ENCODE measurements around the gene EPHB1.
"Not testable (repeated sequence)": the region's sequence is repeated elsewhere in the genome, so short reads cannot be mapped to it uniquely, and the experiment has no call there.

Gene EPHB1

GRCh38 chr3:135057996-135058395 lies 262.9 kb downstream of the EPHB1 start:
- DNase-seq, result no peak

GRCh38 chr3:135059580-135059979 lies 264.5 kb downstream of the EPHB1 start:
- DNase-seq, result no peak

- not testable (repeated sequence) for DNase-seq
Measured at GRCh38 chr3:135066844-135067727, 272.0 kb downstream of the EPHB1 start.

- no peak for DNase-seq
Measured at GRCh38 chr3:135068011-135068410, 273.0 kb downstream of the EPHB1 start.

- DNase-seq, result no peak
Measured at GRCh38 chr3:135069406-135069805, 274.3 kb downstream of the EPHB1 start.

GRCh38 chr3:135071483-135071882 lies 276.4 kb downstream of the EPHB1 start:
- no peak for DNase-seq

GRCh38 chr3:135072431-135072830 lies 277.4 kb downstream of the EPHB1 start:
- DNase-seq, result no peak

- DNase-seq, result no peak
Measured at GRCh38 chr3:135075157-135075556, 280.1 kb downstream of the EPHB1 start.

GRCh38 chr3:135076341-135076740 lies 281.3 kb downstream of the EPHB1 start:
- DNase-seq, result no peak

- no peak for DNase-seq
Measured at GRCh38 chr3:135077186-135077585, 282.1 kb downstream of the EPHB1 start.

GRCh38 chr3:135078283-135078682 lies 283.2 kb downstream of the EPHB1 start:
- DNase-seq, result no peak

GRCh38 chr3:135079095-135079494 lies 284.0 kb downstream of the EPHB1 start:
- no peak for DNase-seq

- DNase-seq, result no peak
Measured at GRCh38 chr3:135081451-135081850, 286.4 kb downstream of the EPHB1 start.

- DNase-seq, result no peak
Measured at GRCh38 chr3:135081856-135082434, 286.9 kb downstream of the EPHB1 start.

GRCh38 chr3:135082706-135083105 lies 287.6 kb downstream of the EPHB1 start:
- no peak for DNase-seq

- no peak for DNase-seq
Measured at GRCh38 chr3:135083179-135083578, 288.1 kb downstream of the EPHB1 start.

- no peak for DNase-seq
Measured at GRCh38 chr3:135083756-135084155, 288.7 kb downstream of the EPHB1 start.

- DNase-seq, result no peak
Measured at GRCh38 chr3:135084405-135084804, 289.3 kb downstream of the EPHB1 start.

- no peak for DNase-seq
Measured at GRCh38 chr3:135084976-135085375, 289.9 kb downstream of the EPHB1 start.

- DNase-seq, result no peak
Measured at GRCh38 chr3:135085652-135086436, 290.8 kb downstream of the EPHB1 start.

GRCh38 chr3:135087782-135088181 lies 292.7 kb downstream of the EPHB1 start:
- no peak for DNase-seq

- no peak for DNase-seq
Measured at GRCh38 chr3:135089451-135089850, 294.4 kb downstream of the EPHB1 start.

- no peak for DNase-seq
Measured at GRCh38 chr3:135090020-135090717, 295.1 kb downstream of the EPHB1 start.
